ENCODE results near the gene PLAC8.

Gene PLAC8

DNA sequence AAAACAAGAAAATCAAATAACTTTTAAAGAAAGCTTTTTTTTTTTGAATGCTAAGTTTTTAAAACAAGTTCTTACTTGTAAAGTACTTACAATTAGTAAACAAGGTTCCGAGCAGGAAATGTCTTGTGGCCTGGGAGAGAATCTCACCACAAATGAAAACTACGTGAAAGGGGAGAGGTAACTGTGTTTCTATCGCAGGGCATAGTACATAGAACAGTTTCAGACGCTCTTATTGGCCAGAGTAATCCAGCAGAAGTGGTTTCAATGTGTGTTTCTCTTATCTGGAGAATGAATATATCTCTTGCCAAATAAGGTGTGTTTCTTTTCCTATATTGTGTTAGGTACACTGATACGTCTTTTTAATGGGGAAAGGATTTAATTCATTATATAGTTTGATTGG lies at the start of gene PLAC8:
PLAC8 (minus strand) TSS at position 154 of the 400 bp plus-strand sequence. CDS start 6,808 bp downstream, outside the sequence.
- peak; percentile 82 for DNase-seq

- no peak for DNase-seq
Observed at GRCh38 chr4:83153417-83153816, 38.9 kb upstream of the PLAC8 start.

- no peak for DNase-seq
Observed at GRCh38 chr4:83152746-83153145, 38.2 kb upstream of the PLAC8 start.

DNA sequence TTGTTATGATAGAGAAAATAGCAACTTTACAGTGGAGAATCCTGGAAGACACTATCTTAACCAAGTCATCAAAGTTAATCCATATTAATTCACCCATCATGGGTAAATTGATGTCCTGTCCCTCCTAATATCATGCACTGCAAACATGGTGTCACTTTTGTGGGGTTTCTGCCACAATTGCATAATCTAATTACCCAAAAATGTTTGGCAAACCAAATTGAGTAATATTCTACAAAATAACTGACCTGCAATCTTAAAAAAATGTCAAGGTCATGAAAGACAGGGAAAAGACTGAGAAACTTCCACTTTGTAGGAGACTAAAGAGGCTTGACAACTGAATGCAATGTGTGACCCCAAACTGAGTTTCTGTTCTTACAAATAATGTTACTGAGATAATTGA lies 37.1 kb upstream of the PLAC8 start:
- no peak for DNase-seq

DNA sequence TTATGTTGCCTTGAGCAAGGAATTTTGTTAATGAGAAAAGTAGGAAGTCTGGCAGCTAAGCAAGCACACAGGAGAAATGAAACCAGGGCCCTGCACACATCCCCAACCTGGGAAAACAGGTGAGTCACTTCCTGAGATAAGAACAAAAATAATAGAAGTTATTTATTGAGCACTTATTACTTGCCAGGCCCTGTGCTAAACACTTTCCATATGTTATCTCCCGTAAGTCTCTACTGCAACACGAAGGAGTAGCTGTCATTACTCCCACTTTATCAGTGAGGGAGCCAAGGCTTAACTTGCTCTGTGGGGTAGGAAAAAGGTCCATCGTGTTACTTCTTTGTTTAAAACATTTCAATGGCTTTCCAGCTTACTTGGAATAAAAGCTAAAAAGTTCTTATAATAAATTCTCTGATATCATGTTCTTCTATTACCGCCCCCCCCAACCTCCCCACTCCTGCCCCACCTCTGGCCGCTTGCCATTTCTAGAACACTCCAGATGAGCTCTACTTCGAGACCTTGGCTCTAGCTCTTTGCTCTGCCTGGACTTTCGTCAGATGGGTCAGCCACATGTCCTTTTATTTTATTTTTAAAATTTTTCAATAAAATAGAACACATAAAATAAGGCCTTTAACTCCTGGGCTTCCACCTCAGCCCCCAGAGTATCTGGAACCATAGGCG lies 36.3 kb upstream of the PLAC8 start:
- no peak for DNase-seq

GRCh38 chr4:83149865-83150652 lies 35.5 kb upstream of the PLAC8 start:
- DNase-seq, result no peak

DNA sequence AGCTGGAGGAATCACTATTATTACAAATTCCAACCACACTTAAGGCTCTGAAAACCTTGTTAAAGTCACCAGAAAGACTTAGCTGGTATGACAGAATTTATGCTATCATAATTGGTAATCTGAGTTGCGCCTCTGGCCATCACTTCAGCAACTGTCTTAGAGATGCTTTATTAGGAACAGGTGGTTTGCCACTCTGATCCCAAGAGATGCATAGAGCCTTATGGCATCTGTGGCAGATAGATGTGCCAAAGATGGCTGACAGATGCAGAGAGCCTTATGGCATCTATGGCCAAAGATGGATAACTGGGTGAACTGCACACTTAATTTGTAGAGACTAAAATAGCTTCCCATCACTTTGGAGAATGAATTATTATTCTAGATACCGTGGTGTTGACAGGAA lies 32.3 kb upstream of the PLAC8 start:
- DNase-seq, result no peak

DNA sequence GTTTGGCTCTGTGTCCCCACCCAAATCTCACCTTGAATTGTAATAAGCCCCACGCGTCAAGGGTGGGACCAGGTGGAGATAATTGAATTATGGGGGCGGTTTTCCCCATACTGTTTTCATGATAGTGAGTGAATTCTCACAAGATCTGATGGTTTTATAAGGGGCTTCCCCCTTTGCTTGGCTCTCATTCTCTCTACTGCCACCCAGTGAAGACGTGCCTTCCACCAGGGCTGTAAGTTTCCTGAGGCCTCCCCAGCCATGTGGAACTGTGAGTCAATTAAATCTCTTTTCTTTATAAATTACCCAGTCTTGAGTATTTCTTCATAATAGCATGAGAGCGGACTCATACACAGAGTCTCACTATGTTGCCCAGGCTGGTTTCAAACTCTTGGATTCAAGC lies 31.2 kb upstream of the PLAC8 start:
- peak; percentile 34 for DNase-seq

DNA sequence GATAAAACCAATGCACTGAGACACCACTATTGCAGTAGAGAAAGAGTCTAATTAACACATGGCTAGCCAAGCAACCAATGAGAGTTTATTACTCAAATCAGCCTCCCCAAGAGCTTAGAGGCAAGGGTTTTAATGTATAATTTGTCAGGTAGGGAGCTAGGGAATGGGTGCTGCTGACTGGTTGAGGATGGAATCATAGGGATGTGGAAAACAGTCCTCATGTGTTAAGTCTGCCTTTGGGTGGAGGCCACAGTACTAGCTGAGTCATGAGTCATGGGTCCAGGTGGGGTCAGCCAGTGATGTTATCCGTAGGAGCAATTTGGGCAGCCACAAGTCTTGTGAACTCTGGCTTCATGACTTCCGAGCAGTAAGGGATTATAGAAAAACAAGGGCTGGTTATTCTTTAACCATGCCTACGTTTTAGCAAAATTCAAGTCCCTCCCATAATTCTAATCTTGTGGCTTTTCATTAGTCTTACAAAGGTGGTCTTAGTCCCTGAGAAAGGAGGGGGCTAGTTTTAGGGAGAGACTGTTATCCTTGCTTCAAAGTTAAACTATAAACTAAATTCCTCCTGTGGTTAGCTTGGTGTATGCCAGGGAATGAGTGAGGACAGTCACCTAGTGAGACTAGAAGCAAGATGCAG lies 25.1 kb upstream of the PLAC8 start:
- DNase-seq, result no peak

GRCh38 chr4:83138946-83139345 lies 24.4 kb upstream of the PLAC8 start:
- peak; percentile 39 for DNase-seq

- DNase-seq, result no peak
Observed at GRCh38 chr4:83132065-83132464, 17.5 kb upstream of the PLAC8 start.

DNA sequence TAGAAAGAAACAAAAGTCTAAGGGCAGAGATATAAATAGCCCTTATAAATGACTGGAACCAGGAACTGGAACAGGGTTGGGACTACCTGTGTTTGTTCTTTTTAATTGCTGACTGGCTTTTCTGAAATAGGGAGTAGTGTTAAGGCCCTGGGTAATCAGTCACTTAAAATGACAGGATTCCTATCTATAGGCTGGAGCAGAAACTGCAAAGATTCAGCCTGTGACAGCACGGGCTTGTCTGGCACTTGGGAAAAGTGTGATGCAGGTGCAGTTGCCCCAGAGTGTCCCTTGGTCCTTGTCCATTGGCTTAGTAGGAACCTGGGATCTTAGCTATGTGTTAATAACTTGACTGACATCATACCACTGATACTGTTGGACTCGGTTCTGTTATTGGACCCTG lies 14.7 kb upstream of the PLAC8 start:
- DNase-seq, result no peak

GRCh38 chr4:83128240-83128929 lies 13.9 kb upstream of the PLAC8 start:
- no peak for DNase-seq

GRCh38 chr4:83125738-83126141 lies 11.2 kb upstream of the PLAC8 start:
- peak; percentile 60 for DNase-seq

DNA sequence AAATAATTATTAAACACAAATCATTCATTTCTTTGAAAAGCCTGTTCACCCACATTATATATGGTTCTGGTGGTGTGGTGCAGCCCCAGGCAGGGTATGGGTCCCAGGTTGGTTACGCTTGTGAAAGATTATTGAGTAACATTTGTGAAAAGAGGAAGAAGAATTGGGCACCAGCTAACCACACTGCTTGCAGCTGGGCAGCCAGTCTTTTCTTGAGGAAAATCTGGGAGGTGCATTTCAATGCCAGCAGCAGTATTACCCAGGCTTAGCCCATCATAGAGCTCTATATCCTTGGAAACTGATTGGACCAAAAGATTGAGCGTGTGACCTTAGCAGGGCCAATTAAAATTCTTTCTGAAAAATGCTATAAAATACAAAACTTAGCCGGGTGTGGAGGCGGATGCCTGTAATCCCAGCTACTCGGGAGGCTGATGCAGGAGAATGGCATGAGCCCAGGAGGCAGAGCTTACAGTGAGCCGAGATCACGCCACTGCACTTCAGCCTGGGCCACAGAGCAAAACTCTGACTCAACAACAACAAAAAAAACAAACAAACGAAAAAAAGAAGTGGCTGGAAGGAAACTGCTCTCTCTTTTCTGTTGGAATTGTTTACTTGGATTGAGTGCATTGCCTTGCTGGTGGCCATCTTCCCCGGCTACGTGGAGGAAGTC lies 9.7 kb upstream of the PLAC8 start:
- DNase-seq, result no peak

- DNase-seq, result no peak
Observed at GRCh38 chr4:83121246-83121645, 6.7 kb upstream of the PLAC8 start.

DNA sequence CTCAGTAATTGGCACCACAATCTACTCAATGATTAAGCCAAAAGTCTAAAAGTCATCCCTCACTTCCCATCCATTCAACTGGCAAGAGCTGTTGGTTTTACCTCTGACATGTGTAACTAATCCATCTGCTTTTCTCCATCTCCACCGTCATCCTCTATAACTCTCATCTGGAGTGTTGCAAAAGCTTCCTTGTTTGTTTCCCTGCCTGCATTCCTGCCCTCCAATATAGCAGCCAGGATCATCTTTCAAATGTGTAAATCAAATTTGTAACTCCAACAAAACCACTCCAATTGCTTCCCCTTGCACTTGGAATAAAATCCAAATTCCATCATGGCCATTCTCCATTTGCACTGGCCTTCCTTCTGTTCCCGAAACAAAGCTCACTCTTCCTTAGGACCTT lies 4.3 kb upstream of the PLAC8 start:
- no peak for DNase-seq

GRCh38 chr4:83115656-83116285 lies 1.2 kb upstream of the PLAC8 start:
- no peak for DNase-seq

GRCh38 chr4:83115000-83115399 lies 471 bp upstream of the PLAC8 start:
- no peak for DNase-seq

GRCh38 chr4:83113429-83113786 lies 1.1 kb downstream of the PLAC8 start:
- peak; percentile 32 for DNase-seq

DNA sequence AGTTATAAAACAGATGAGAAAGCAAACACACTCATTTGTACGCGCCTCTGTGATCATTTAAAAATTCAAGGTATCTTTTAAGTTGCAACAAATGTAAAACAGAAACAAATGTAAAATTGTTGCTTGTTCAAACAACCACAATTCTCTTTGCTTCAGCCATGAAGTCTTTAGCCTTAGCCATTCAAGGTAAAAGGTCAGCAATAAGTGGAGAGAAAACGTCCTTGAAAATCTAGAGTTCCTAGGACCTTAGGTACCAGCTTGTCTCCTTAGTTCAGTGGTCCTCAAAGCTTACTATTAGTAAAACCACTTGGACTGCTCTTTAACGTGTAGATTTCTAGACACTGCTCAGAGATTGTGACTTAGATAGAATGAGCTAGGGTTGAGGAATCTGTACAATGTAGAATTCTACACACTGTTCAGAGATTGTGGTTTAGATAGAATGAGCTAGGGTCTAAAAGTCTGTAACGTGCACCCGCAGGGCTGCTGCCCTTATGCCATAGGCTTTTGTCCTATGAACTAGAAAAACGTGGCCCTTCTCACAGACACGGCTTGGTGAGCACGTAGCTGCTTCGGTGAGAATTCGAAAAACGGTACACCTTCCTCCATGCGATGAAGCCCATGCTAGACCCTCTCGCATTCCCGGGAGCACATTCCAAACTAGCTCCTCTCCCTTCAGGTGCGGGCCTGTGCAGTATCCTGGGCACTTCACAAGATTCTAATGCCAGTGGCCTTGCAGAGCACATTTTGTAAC lies 1.7 kb downstream of the PLAC8 start:
- DNase-seq, result peak; percentile 34

DNA sequence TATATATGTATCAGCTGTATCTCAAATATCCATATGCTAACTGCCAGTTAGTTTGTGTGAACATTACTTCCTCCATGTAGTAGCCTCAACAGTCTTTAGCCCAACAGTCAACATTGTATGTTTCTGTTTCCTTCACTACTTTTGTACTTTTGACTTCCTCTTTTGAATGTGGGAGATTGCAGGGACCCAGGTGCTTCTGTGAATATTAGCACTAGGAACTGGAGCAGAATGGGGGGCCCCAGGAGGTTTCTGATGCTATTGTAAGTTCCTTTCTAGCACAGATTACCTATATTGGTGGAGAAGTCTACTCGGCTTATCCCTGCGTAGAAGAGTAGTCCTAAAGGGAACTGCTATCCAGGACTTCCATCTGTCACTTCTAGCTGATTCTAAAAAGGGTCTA lies 2.3 kb downstream of the PLAC8 start:
- DNase-seq, result peak; percentile 44

All from CD4-positive, alpha-beta T cell treated with Interleukin-17A for 1 hour (primary cell).